Measurements from ENCODE around the gene ELMO1.

ELMO1 gene

DNA sequence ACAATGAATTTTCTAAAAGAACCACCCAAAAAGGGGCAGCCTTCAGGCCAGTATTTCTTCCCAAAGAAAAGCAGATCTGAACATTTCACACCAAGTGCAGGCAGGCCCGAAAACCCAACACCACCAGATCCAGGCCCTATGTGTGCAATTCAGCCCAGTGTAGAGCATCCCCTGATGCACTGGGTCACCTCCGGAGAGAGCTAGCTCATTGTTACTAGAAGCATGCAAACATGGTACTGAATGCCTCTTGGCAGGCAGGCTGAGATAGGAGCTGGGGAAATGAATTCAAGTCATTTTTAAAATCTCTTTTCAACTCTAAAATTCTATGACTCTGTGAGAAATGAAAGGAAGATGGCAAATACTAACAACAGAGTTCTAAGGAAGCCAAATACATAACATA lies 174.8 kb downstream of the ELMO1 start:
- WGBS (ENCODE audit: extremely low coverage, insufficient coverage, insufficient read length) = no CpG with 5 or more reads among the region's 2 CpGs
- no peak overlapping the region for H2BK120ac ChIP-seq (ENCODE audit: insufficient read depth, low read length, poor library complexity)
- no peak overlapping the region for H3K27ac ChIP-seq (ENCODE audit: low read depth, low read length)
- H3K9ac ChIP-seq (ENCODE audit: low read length) = no peak overlapping the region
- no peak overlapping the region for H2AK5ac ChIP-seq (ENCODE audit: low read length)
- H3K4me1 ChIP-seq (ENCODE audit: control insufficient read depth in 1 of 2, insufficient read depth in 2 of 2, low read length in 2 of 2) = peaks cover 14 to 21% of the 10 kb centered on the region in 2 experiments
- H3K79me2 ChIP-seq (ENCODE audit: control insufficient read depth, insufficient read depth, low read length, poor library complexity) = peaks cover 2% of the 10 kb centered on the region
- H3K18ac ChIP-seq (ENCODE audit: low read length) = no peak overlapping the region
- H3K14ac ChIP-seq (ENCODE audit: low read length) = no peak overlapping the region
- no peak overlapping the region for H2BK12ac ChIP-seq (ENCODE audit: low read length)
- H3K4ac ChIP-seq (ENCODE audit: low read depth, low read length) = no peak overlapping the region
- no peak overlapping the region for H3K4me3 ChIP-seq (ENCODE audit: low read depth, low read length)
- no peak for DNase-seq
- H3K9me3 ChIP-seq (ENCODE audit: insufficient read depth, low read depth, low read length) = no peaks in the 10 kb centered on the region
- no peak overlapping the region for H4K91ac ChIP-seq (ENCODE audit: low read depth, low read length)
- no peak overlapping the region for H4K8ac ChIP-seq (ENCODE audit: low read depth, low read length)
- H2BK5ac ChIP-seq (ENCODE audit: low read depth, low read length, poor library complexity) = no peak overlapping the region
- H3K79me1 ChIP-seq (ENCODE audit: low read length) = peaks cover 10% of the 10 kb centered on the region
- no peak overlapping the region for H2AFZ ChIP-seq (ENCODE audit: insufficient read depth, low read length, poor library complexity)
- H3K23ac ChIP-seq (ENCODE audit: low read length) = no peak overlapping the region
- no peak overlapping the region for H3K4me2 ChIP-seq (ENCODE audit: low read length)
- no peak overlapping the region for H4K12ac ChIP-seq (ENCODE audit: low read depth, low read length)
- peaks cover 0 to 1% of the 10 kb centered on the region in 2 experiments for H3K36me3 ChIP-seq (ENCODE audit: control insufficient read depth in 1 of 2, insufficient read depth in 2 of 2, low read length in 2 of 2)
- no peaks in the 10 kb centered on the region for H3K27me3 ChIP-seq (ENCODE audit: insufficient read depth, low read length)

DNA sequence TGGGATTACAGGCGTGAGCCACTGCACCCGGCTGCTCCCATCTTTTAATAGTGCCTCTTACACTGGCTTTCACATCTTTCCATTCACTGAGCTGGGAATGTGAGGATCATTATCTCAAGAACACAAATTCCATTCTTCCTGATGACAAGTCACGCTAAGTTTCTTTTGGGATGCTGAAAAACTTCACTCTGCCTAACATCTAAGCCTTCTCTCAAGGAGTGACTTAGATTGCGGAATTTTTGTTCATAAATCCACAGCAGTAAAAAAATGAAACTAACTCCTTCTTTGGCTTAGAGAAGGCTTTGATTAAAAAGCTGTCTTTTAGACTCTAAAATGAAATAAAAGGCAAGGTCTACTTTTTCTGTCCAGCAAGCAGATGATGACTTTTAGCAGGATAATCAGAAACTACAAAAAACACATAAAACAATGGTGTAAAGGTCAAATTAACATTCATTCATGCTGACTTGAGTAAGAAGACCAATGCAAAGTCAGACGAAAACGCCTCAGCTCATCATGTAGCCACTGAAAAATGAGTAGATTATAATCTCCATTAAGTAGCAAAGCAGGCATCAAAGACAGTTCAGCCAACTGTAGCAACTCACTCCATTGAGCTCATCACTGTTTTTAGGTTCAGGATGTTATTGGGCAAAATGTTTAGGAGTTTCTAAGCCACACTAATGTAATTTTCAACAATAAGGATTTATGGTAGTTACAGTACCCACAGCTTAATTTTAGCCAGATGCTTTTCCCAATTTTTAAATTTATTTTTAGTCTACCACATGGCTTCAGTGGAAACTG lies 178.8 kb downstream of the ELMO1 start:
- H4K8ac ChIP-seq (ENCODE audit: low read depth, low read length) = no peak overlapping the region

DNA sequence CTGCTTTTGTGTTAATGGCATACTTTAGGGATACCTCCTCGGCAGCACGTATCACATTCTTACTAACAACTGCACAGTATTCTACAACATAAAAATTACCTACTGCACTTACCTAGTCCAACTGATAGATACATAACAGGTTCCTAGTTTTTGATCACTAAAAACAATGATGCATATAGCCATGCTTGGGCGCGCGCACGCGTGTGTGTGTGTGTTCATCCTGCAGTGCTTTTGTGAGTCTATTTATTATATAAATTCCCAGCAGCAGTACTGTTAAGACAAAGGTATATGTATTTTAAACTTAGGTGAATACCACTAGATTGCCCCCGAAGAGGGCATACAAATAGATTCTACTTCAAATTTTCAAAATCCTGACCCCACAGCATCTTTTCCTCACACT lies 181.4 kb downstream of the ELMO1 start:
- Histone ChIP-seq H3K18ac (ENCODE audit: low read length) (no peak overlapping the region), H3K36me3 (ENCODE audit: control insufficient read depth in 1 of 2, insufficient read depth in 2 of 2, low read length in 2 of 2) (peaks cover 2 to 4% of the 10 kb centered on the region in 2 experiments), H3K4ac (ENCODE audit: low read depth, low read length) (no peak overlapping the region), H3K27ac (ENCODE audit: low read depth, low read length) (no peak overlapping the region), H2AFZ (ENCODE audit: insufficient read depth, low read length, poor library complexity) (no peak overlapping the region), H4K91ac (ENCODE audit: low read depth, low read length) (no peak overlapping the region), H3K4me2 (ENCODE audit: low read length) (no peak overlapping the region), H2AK5ac (ENCODE audit: low read length) (no peak overlapping the region), H2BK120ac (ENCODE audit: insufficient read depth, low read length, poor library complexity) (no peak overlapping the region), H3K9me3 (ENCODE audit: insufficient read depth, low read depth, low read length) (peaks cover 2% of the 10 kb centered on the region), H3K14ac (ENCODE audit: low read length) (no peak overlapping the region), H3K79me2 (ENCODE audit: control insufficient read depth, insufficient read depth, low read length, poor library complexity) (no peaks in the 10 kb centered on the region), H2BK12ac (ENCODE audit: low read length) (no peak overlapping the region), H4K12ac (ENCODE audit: low read depth, low read length) (no peak overlapping the region), H3K4me1 (ENCODE audit: control insufficient read depth in 1 of 2, insufficient read depth in 2 of 2, low read length in 2 of 2) (no peaks in the 10 kb centered on the region), H3K9ac (ENCODE audit: low read length) (no peak overlapping the region), H3K79me1 (ENCODE audit: low read length) (no peaks in the 10 kb centered on the region), H3K4me3 (ENCODE audit: low read depth, low read length) (no peak overlapping the region), H4K8ac (ENCODE audit: low read depth, low read length) (no peak overlapping the region), H2BK5ac (ENCODE audit: low read depth, low read length, poor library complexity) (no peak overlapping the region), H3K23ac (ENCODE audit: low read length) (no peak overlapping the region), H3K27me3 (ENCODE audit: insufficient read depth, low read length) (no peaks in the 10 kb centered on the region)
- WGBS (ENCODE audit: extremely low coverage, insufficient coverage, insufficient read length) = no CpG with 5 or more reads among the region's 8 CpGs
- no peak for DNase-seq

More for the DNA sequence above, 178.8 kb downstream of the ELMO1 start:
- no peak overlapping the region for H3K18ac ChIP-seq (ENCODE audit: low read length)
- DNase-seq = peak in 1 of 2 donors; percentile 36
- no peak overlapping the region for H2AK5ac ChIP-seq (ENCODE audit: low read length)
- H4K12ac ChIP-seq (ENCODE audit: low read depth, low read length) = no peak overlapping the region
- no peak overlapping the region for H2BK5ac ChIP-seq (ENCODE audit: low read depth, low read length, poor library complexity)
- H3K4ac ChIP-seq (ENCODE audit: low read depth, low read length) = no peak overlapping the region
- H2AFZ ChIP-seq (ENCODE audit: insufficient read depth, low read length, poor library complexity) = no peak overlapping the region
- no peaks in the 10 kb centered on the region for H3K79me2 ChIP-seq (ENCODE audit: control insufficient read depth, insufficient read depth, low read length, poor library complexity)
- no peak overlapping the region for H4K91ac ChIP-seq (ENCODE audit: low read depth, low read length)
- no peaks in the 10 kb centered on the region for H3K9me3 ChIP-seq (ENCODE audit: insufficient read depth, low read depth, low read length)
- no peak overlapping the region for H3K14ac ChIP-seq (ENCODE audit: low read length)
- no CpG with 5 or more reads among the region's 6 CpGs for WGBS (ENCODE audit: extremely low coverage, insufficient coverage, insufficient read length)
- H3K4me2 ChIP-seq (ENCODE audit: low read length) = no peak overlapping the region
- H3K23ac ChIP-seq (ENCODE audit: low read length) = no peak overlapping the region
- H3K4me3 ChIP-seq (ENCODE audit: low read depth, low read length) = no peak overlapping the region
- H3K27ac ChIP-seq (ENCODE audit: low read depth, low read length) = no peak overlapping the region
- H3K36me3 ChIP-seq (ENCODE audit: control insufficient read depth in 1 of 2, insufficient read depth in 2 of 2, low read length in 2 of 2) = peaks cover 1 to 2% of the 10 kb centered on the region in 2 experiments
- H3K4me1 ChIP-seq (ENCODE audit: control insufficient read depth in 1 of 2, insufficient read depth in 2 of 2, low read length in 2 of 2) = peaks cover 1 to 2% of the 10 kb centered on the region in 2 experiments
- no peak overlapping the region for H2BK12ac ChIP-seq (ENCODE audit: low read length)
- no peaks in the 10 kb centered on the region for H3K27me3 ChIP-seq (ENCODE audit: insufficient read depth, low read length)
- H3K79me1 ChIP-seq (ENCODE audit: low read length) = no peaks in the 10 kb centered on the region
- H3K9ac ChIP-seq (ENCODE audit: low read length) = no peak overlapping the region
- no peak overlapping the region for H2BK120ac ChIP-seq (ENCODE audit: insufficient read depth, low read length, poor library complexity)

DNA sequence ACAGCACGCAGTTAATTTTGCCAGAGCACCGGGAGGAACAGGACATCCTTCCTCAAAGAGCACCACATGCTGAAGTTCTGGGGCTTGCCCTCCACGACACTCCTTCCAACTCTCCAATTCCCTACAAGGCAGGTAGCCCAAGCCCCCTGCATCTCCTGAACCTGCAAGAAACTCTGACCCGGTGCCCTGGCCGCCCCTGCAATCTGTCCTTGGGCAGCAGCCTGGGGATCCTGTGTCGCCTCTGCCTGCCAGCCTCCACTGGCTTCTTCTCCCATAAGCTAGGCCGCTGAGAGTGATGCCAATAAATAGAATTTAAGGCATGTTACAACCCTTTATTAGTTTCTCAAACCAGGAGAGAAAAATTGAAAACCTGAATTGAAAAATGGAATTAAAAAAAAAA lies 182.8 kb downstream of the ELMO1 start:
- no peak for DNase-seq
- H3K4ac ChIP-seq (ENCODE audit: low read depth, low read length) = no peak overlapping the region
- no CpG with 5 or more reads among the region's 7 CpGs for WGBS (ENCODE audit: extremely low coverage, insufficient coverage, insufficient read length)
- H4K8ac ChIP-seq (ENCODE audit: low read depth, low read length) = no peak overlapping the region
- no peak overlapping the region for H3K4me2 ChIP-seq (ENCODE audit: low read length)
- no peak overlapping the region for H2BK120ac ChIP-seq (ENCODE audit: insufficient read depth, low read length, poor library complexity)
- peak overlapping the region; percentile 30 for H3K18ac ChIP-seq (ENCODE audit: low read length)
- no peak overlapping the region for H2BK12ac ChIP-seq (ENCODE audit: low read length)
- no peaks in the 10 kb centered on the region for H3K79me1 ChIP-seq (ENCODE audit: low read length)
- no peak overlapping the region for H2BK5ac ChIP-seq (ENCODE audit: low read depth, low read length, poor library complexity)
- no peak overlapping the region for H3K14ac ChIP-seq (ENCODE audit: low read length)
- H2AK5ac ChIP-seq (ENCODE audit: low read length) = no peak overlapping the region
- H3K36me3 ChIP-seq (ENCODE audit: control insufficient read depth in 1 of 2, insufficient read depth in 2 of 2, low read length in 2 of 2) = peaks cover 2% of the 10 kb centered on the region in 2 experiments
- H3K79me2 ChIP-seq (ENCODE audit: control insufficient read depth, insufficient read depth, low read length, poor library complexity) = no peaks in the 10 kb centered on the region
- H3K9me3 ChIP-seq (ENCODE audit: insufficient read depth, low read depth, low read length) = peaks cover 2% of the 10 kb centered on the region
- no peak overlapping the region for H4K91ac ChIP-seq (ENCODE audit: low read depth, low read length)
- H3K23ac ChIP-seq (ENCODE audit: low read length) = no peak overlapping the region
- H2AFZ ChIP-seq (ENCODE audit: insufficient read depth, low read length, poor library complexity) = no peak overlapping the region
- no peaks in the 10 kb centered on the region for H3K4me1 ChIP-seq (ENCODE audit: control insufficient read depth in 1 of 2, insufficient read depth in 2 of 2, low read length in 2 of 2)
- no peak overlapping the region for H4K12ac ChIP-seq (ENCODE audit: low read depth, low read length)
- H3K9ac ChIP-seq (ENCODE audit: low read length) = peak overlapping the region; percentile 27
- no peak overlapping the region for H3K4me3 ChIP-seq (ENCODE audit: low read depth, low read length)
- no peaks in the 10 kb centered on the region for H3K27me3 ChIP-seq (ENCODE audit: insufficient read depth, low read length)
- no peak overlapping the region for H3K27ac ChIP-seq (ENCODE audit: low read depth, low read length)

All from trophoblast cell (in vitro differentiated cells and primary cell).